Mucosa of rectum (tissue), 2 donors: ENCODE measurements around the gene FYCO1.

Experiments used
- H3K27ac ChIP-seq, 2 donors: one replicate each; pipeline ENCODE4 v1.7.0; 2013; ENCODE audit warnings: inconsistent platforms in 2 of 2, low read depth in 2 of 2, low read length in 2 of 2
- H3K27me3 ChIP-seq, 2 donors: one replicate each; pipeline ENCODE4 v1.7.0; 2013; ENCODE audit warnings: low read length in 2 of 2; ENCODE audit not compliant: control insufficient read depth in 2 of 2, insufficient read depth in 2 of 2
- H3K36me3 ChIP-seq, 2 donors: one replicate each; pipeline ENCODE4 v1.7.0; 2013; ENCODE audit warnings: low read length in 2 of 2; ENCODE audit not compliant: control insufficient read depth in 2 of 2, insufficient read depth in 2 of 2
- H3K4me1 ChIP-seq, 2 donors: one replicate each; pipeline ENCODE4 v1.7.0; 2013; ENCODE audit warnings: low read length in 2 of 2, mild to moderate bottlenecking in 1 of 2; ENCODE audit not compliant: control insufficient read depth in 2 of 2, insufficient read depth in 2 of 2
- H3K4me3 ChIP-seq, 2 donors: one replicate each; pipeline ENCODE4 v1.7.0; 2013; ENCODE audit warnings: low read length in 2 of 2
- H3K9ac ChIP-seq, 2 donors: one replicate each; pipeline ENCODE4 v1.7.0; 2013; ENCODE audit warnings: low read length in 2 of 2, low read depth in 1 of 2, mild to moderate bottlenecking in 1 of 2
- H3K9me3 ChIP-seq, 2 donors: one replicate each; pipeline ENCODE4 v1.7.0; 2013; ENCODE audit warnings: low read length in 2 of 2; ENCODE audit not compliant: control insufficient read depth in 2 of 2
- donor health status: healthy.
- donor health status: Normal muscosa, but diverticular disease.

The FYCO1 gene

DNA sequence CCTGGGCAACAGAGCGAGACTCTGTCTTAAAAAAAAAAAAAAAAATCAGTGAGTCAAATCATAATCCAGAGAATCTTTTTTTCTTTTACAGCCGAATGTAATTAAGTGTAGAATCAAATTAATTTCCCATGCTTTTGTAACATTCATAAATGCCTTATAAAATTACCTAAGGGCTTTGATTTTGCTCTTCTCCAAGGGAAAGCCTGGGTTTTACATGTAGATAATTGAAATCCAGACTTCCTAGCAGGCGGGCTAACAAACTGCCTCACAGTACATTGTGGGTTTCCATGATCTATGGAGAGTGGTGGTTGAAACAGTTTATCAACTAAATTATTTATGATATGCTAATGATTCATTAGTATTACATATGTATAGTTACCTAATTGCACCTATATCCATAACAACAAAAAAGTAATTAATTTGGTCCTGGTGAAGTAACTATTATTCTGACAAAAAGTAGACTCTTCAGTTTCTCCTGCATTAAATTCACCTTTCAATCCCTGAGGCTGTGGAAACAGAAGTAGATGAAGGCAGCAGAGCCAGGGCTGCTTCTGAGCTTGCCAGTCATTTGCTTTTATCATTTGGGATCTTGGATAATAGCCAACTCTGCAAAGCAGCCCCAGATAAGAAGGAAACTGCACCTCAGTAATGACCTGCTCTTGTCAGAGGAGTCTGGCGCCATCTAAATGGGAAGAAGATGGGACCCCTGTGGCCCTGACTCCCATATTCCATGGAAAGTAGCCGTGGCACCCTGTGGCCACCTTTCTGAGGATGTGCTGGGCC is 99.7 kb downstream of the FYCO1 start:
- Histone ChIP-seq H3K27ac (no peak overlapping the region), H3K9me3 (no peaks in the 10 kb centered on the region)

DNA sequence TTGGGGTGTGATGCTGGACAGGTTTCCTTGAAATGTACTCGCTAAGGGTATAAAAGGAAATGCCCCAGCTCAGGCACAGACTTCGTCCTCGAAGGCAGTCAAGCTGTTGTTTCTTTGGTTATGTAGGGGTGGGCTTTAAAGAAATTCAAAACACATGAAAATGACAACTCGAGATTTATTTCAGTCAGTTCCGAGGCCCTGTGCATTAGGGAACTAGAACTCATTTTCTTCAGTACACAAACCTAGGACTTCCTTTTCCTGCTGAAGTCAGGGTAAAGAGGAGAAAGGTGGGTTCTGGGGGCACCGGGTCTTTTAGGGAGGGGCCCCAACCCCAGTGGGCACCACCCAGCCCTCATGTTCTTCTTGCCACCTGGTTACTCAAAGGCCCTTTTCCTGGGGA is 101.6 kb downstream of the FYCO1 start:
- no peaks in the 10 kb centered on the region for H3K36me3 ChIP-seq
- no peak overlapping the region for H3K4me3 ChIP-seq
- H3K9me3 ChIP-seq = no peaks in the 10 kb centered on the region
- H3K27me3 ChIP-seq = no peaks in the 10 kb centered on the region
- no peak overlapping the region for H3K27ac ChIP-seq
- peaks cover 0 to 5% of the 10 kb centered on the region in 2 donors for H3K4me1 ChIP-seq
- H3K9ac ChIP-seq = no peak overlapping the region

More for the DNA sequence above, 99.7 kb downstream of the FYCO1 start:
- no peaks in the 10 kb centered on the region for H3K4me1 ChIP-seq
- H3K9ac ChIP-seq = no peak overlapping the region
- no peaks in the 10 kb centered on the region for H3K36me3 ChIP-seq
- no peaks in the 10 kb centered on the region for H3K27me3 ChIP-seq
- H3K4me3 ChIP-seq = no peak overlapping the region

GRCh38 chr3:45892161-45892560 is 103.5 kb downstream of the FYCO1 start:
- H3K36me3 ChIP-seq = no peaks in the 10 kb centered on the region
- H3K27ac ChIP-seq = no peak overlapping the region
- H3K4me1 ChIP-seq = peaks cover 0 to 5% of the 10 kb centered on the region in 2 donors
- no peaks in the 10 kb centered on the region for H3K27me3 ChIP-seq
- no peak overlapping the region for H3K4me3 ChIP-seq
- H3K9me3 ChIP-seq = no peaks in the 10 kb centered on the region
- no peak overlapping the region for H3K9ac ChIP-seq

GRCh38 chr3:45890405-45890804 is 105.2 kb downstream of the FYCO1 start:
- no peaks in the 10 kb centered on the region for H3K36me3 ChIP-seq
- no peaks in the 10 kb centered on the region for H3K27me3 ChIP-seq
- H3K9me3 ChIP-seq = no peaks in the 10 kb centered on the region
- H3K27ac ChIP-seq = no peak overlapping the region
- no peak overlapping the region for H3K4me3 ChIP-seq
- H3K9ac ChIP-seq = no peak overlapping the region
- H3K4me1 ChIP-seq = peaks cover 0 to 5% of the 10 kb centered on the region in 2 donors

- no peak overlapping the region for H3K4me3 ChIP-seq
- no peaks in the 10 kb centered on the region for H3K9me3 ChIP-seq
- peaks cover 0 to 5% of the 10 kb centered on the region in 2 donors for H3K4me1 ChIP-seq
- H3K27me3 ChIP-seq = no peaks in the 10 kb centered on the region
- no peaks in the 10 kb centered on the region for H3K36me3 ChIP-seq
- H3K9ac ChIP-seq = no peak overlapping the region
- H3K27ac ChIP-seq = no peak overlapping the region
Measured at GRCh38 chr3:45889337-45889736, 106.3 kb downstream of the FYCO1 start.

- Histone ChIP-seq H3K27ac (no peak overlapping the region), H3K27me3 (no peaks in the 10 kb centered on the region), H3K36me3 (no peaks in the 10 kb centered on the region), H3K4me3 (no peak overlapping the region), H3K9me3 (no peaks in the 10 kb centered on the region), H3K4me1 (peaks cover 0 to 5% of the 10 kb centered on the region in 2 donors), H3K9ac (no peak overlapping the region)
Measured at GRCh38 chr3:45887759-45888511, 107.7 kb downstream of the FYCO1 start.

DNA sequence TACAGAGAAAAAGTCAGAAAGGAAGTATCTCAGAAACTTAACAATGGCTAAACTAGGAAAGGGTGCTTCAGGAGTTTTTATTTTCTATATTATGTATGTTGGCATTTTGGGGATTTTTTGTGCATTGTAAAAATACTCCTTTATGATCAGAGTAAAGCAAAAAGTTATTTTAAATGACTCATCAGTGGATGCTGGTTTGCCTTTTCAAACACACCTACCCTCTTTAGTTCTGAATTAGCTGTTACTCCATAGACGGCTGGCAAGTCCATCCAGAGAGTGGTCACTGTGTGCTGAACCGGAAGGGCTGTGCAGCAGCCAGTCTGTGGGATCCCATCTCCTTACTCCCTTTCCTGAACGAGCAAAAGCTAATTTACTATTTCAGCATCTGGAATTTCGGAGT is 108.3 kb downstream of the FYCO1 start:
- Histone ChIP-seq H3K9ac (no peak overlapping the region), H3K4me1 (peaks cover 0 to 5% of the 10 kb centered on the region in 2 donors), H3K36me3 (no peaks in the 10 kb centered on the region), H3K9me3 (no peaks in the 10 kb centered on the region), H3K27ac (no peak overlapping the region), H3K27me3 (no peaks in the 10 kb centered on the region), H3K4me3 (no peak overlapping the region)

DNA sequence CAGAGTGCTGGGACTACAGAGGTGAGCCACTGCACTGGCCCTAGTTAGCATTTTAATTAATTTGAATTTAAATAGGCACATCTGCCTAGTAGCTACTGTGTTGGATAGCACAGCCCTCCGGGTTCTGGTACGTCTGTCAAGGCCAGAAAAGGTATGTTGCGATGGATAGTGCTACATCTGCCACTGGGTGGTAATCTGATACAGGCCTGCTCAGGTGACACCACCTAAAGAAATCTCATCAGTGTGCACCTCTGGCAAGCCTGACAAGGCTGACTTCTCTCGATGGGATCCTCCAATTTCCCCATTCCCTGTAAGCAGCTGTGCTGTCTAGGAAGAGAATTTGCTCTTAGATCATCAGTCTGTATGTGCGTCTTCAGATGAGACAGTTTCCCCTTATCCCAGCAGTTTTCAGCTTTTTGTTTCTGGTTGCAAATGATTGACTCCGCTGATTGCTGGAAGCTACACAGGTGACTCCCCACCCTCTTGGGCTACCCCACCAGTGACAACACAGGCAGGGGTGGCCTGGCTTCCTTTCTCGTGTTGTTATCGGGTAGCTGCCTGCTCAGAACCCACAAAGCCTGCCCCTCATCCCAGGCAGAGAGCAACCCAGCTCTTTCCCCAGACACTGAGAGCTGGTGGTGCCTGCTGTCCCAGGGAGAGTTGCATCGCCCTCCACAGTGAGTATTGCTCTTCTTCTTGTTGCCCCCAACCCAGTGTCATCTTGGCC is 109.5 kb downstream of the FYCO1 start, which contains the start of gene CCR9:
Gene CCR9, plus strand, starts transcription at position 565 of the 727 bp plus-strand sequence. CDS start 8,391 bp downstream, outside the sequence.
- Histone ChIP-seq H3K27me3 (no peaks in the 10 kb centered on the region), H3K9ac (no peak within 1 kb of the TSS), H3K27ac (no peak within 1 kb of the TSS), H3K9me3 (no peaks in the 10 kb centered on the region), H3K4me1 (peaks cover 0 to 5% of the 10 kb centered on the region in 2 donors), H3K4me3 (no peak within 1 kb of the TSS), H3K36me3 (no peaks in the 10 kb centered on the region)

DNA sequence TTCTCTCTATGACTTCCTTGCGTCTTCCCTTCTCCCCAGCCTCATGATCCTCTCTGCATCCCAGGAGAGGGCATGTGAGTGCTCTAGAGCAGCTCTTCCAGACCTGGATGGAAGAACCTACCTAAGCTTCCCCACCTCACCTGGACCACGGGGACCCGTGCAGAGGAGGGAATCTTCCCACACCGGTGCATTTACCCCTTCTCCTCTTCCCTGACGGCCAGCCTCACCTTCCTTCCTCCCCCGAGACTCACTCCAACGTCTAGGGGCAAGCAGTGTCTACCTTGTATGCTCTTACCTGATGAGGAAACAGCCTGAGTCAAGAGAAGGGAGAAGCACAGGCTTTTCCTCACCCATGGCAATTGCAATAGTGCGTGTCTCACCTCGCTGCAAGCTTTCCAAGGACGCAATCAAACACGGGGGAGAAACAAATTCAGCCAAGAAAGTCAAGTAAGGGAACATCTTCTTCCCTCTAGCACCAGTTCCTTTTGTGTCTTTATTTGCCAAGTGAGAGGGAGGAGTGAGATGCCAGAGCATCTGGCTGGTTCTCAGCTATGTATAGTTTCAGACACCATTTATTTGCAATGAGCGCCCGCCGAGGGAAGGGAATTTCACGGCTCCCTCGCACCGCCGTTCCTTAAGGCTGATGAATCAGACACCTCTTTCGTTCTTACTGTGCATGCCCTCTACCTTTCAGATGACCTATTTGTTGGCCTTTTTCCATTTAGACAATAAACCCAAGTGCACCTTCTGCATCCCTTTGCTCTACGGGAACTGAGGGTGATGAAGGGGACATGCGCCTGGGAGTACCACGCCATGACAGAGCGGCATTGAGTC is 111.0 kb downstream of the FYCO1 start:
- no peak overlapping the region for H3K27ac ChIP-seq
- no peak overlapping the region for H3K4me3 ChIP-seq
- no peaks in the 10 kb centered on the region for H3K27me3 ChIP-seq
- no peaks in the 10 kb centered on the region for H3K9me3 ChIP-seq
- H3K36me3 ChIP-seq = no peaks in the 10 kb centered on the region
- H3K9ac ChIP-seq = no peak overlapping the region
- no peaks in the 10 kb centered on the region for H3K4me1 ChIP-seq
